Hepatocyte (in vitro differentiated cells): ENCODE results near the gene MMRN2.

Source experiments
- EZH2 ChIP-seq: fragments of 200-600 bp; sonication (generic); IDR thresholded peaks from 2 replicates; pipeline ENCODE4 v1.6.1; 2016; ENCODE audit warnings: antibody characterized with exemption, mild to moderate bottlenecking, borderline replicate concordance
- EZH2phosphoT487 ChIP-seq: fragments of 200-600 bp; sonication (generic); IDR thresholded peaks from one replicate; pipeline ENCODE4 v1.6.1; 2018; ENCODE audit warnings: antibody characterized with exemption, mild to moderate bottlenecking, low read depth, moderate library complexity; ENCODE audit not compliant: unreplicated experiment, severe bottlenecking
- TF ChIP-seq, protein P1 (sequence below): fragments of 200-600 bp; sonication (generic); IDR thresholded peaks from 2 replicates; pipeline ENCODE4 v1.5.1; 2016; ENCODE audit warnings: antibody characterized with exemption, mild to moderate bottlenecking; ENCODE audit not compliant: poor library complexity

DNA sequence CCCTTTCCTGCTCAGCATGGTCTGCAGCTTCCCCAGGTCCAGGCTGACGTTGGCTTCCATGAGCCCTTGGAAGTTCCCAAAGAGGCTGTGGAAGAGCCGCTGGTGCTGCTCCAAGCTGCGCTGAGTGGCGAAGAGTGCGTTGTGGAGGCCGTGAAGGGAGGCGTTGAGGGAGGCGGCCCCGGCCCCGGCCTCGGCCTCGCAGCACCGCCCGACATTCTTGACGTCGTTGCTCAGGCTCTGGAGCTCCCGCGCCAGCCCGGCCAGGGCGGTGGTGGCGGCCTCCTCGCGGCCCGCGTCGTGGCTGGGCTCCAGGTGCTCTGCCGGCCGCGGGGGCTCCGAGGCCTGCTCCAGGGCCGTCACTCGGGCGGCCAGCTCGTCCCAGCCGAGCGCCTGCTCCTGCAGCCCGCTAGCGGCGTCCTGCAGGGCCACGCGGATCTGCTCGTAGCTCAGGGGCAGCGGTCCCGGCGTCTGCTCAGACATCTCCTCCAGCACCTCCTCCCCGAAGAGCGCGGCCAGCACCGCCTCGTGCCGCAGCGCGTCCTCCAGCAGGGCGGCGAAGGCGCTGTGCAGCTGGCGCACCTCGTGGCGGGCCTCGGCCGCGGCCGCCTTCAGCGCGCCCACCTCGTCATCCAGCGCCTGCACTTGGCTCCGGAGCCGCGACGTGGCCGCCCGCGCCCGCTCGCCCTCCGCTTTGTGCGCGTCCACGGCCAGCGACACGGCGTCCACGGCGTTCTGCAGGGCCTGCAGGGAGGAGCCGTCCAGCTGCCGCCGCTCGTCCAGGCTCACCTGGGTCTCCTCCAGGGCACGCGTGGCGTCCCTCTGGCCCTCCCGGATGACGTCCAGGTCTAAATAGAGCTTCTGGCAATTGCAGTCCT is 14.7 kb downstream of the MMRN2 start:
- TF ChIP-seq, protein P1, sequence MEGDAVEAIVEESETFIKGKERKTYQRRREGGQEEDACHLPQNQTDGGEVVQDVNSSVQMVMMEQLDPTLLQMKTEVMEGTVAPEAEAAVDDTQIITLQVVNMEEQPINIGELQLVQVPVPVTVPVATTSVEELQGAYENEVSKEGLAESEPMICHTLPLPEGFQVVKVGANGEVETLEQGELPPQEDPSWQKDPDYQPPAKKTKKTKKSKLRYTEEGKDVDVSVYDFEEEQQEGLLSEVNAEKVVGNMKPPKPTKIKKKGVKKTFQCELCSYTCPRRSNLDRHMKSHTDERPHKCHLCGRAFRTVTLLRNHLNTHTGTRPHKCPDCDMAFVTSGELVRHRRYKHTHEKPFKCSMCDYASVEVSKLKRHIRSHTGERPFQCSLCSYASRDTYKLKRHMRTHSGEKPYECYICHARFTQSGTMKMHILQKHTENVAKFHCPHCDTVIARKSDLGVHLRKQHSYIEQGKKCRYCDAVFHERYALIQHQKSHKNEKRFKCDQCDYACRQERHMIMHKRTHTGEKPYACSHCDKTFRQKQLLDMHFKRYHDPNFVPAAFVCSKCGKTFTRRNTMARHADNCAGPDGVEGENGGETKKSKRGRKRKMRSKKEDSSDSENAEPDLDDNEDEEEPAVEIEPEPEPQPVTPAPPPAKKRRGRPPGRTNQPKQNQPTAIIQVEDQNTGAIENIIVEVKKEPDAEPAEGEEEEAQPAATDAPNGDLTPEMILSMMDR = no peak
- TF ChIP-seq EZH2phosphoT487 (no peak), EZH2 (no peak)
